ENCODE measurements around the gene ANKRD35.

DNA sequence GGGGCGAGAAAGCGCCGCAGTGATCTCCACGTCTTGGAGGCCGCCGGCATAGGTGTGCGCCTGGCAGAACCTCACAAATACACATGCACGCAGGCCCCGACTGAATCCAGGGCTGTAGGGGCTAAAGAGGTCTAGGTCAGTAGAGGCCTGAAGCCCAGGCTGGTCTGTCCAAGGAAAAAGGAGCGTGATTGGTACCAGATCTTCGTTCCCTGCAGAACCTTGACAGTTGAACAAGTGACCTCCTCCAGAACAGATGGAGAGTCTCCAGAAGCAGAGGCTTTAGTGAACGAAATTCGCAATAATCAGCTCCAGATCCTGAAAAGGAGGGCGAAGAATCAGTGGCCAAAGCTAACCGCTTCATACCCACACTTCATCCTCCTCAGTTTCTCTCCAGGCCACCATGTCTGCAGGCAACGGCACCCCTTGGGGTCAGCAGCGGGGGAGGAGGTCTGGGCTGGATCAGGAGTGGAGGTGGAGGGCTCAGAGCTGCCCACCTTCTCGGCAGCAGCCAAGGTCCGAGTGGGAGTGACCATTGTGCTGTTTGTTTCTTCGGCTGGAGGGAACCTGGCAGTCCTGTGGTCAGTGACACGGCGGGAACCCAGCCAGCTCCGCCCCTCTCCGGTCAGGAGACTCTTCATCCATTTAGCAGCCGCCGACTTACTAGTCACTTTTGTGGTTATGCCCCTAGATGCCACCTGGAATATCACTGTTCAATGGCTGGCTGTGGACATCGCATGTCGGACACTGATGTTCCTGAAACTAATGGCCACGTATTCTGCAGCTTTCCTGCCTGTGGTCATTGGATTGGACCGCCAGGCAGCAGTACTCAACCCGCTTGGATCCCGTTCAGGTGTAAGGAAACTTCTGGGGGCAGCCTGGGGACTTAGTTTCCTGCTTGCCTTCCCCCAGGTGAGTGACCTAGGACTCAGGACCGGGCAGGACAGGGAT lies 33.6 kb upstream of the ANKRD35 start:
- peak in 2 of 6 experiments; percentile 10 to 26 for TF ChIP-seq CTCF (IDR thresholded peaks at IDR 0.05)
- peak in 1 of 2 donors; percentile 50 for TF ChIP-seq POLR2A (IDR thresholded peaks at IDR 0.05)

All from thyroid gland (tissue), 4 donors.